GM21619 (cell line): ENCODE data around the gene MEP1B.
"Not testable (repeated sequence)": the region's sequence is repeated elsewhere in the genome, so short reads cannot be mapped to it uniquely, and the experiment has no call there.

Source experiments
- ATAC-seq: cut with Tn5 transposase; IDR thresholded peaks from one replicate; pipeline ENCODE4 v1.9.1; 2021; ENCODE audit not compliant: unreplicated experiment

The MEP1B gene

DNA sequence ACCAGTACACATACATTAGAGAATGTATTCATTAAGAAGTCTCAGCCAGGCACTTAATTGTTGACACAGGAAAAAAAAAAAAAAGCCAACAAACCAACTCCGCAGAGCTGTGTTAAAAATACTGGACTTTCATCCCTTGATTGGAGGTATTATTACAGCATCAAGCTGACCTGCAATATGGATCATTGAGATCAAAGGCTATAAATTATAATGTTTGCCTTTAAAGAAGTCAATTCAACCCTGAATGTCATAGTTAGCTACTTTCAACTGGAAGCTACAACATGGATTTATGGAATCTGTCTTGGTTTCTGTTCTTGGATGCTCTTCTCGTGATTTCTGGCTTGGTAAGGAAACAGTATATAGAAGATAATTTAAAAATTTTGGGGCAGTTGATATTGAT is at the start of gene MEP1B:
MEP1B (plus strand) TSS at position 250 of the 400 bp plus-strand sequence; CDS start at position 282, 32 bp downstream.
- no peak for ATAC-seq

DNA sequence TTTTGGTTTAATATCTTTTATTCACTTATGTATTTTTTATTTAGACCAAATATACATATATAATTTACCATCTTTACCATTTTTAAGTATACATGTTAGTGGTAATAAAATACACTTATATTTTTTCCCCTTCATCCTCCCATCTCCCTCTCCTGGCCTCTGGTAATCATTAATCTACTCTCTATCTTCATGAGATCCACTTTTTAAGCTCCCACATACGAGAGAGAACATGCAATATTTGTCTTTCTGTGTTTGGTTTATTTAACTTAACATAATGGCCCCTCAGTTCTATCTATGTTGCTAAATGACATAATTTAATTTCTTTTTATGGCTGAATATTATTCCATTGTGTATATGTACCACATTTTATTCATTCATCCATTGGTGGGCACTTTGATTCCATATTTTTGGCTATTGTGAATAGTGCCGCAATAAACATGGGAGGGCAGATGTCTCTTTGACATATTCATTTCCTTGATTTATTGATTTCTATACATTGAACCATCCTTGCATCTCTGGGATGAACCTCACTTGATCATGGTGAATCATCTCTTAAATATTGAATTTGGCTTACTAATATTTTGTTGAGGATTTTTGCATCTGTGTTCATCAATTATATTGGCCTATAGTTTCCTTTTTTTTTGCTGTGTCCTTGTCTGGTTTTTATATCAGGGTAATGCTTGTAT is 41.5 kb upstream of the MEP1B start:
- ATAC-seq = no peak

DNA sequence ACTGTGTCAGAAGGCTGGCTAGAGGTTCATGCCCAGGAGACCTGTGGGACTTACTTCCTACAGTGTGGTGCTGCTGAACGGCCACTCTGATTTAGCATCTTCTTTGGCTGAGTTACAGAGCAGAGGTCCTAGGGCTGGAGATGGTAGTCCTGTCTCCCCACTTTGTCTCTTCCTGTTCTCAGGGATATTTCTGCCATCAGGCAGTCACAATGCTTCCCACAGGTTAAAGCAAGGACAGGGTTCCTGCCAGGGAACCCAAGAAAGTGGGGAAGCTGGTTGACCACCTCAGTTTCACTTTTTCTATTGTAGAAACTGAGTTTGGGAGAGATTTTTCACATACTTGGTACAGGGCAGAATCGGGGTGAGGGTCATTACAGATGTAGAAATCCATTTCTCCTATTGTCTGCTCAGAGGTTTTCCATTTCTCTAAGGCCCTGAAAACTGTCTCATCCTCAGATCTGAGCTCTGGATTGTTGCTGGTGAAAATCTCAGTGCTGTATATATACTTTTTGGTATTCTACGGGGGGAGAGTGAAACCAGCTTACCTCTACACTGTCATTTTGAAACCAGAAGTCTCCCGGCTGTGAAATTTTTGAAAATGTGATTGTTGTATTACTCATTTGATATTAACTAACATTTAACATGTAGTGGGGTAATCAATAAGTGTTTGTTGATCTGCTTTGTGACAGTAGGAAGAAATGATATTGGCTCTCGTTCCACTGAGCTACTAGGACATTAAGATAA is 37.0 kb upstream of the MEP1B start:
- peak; percentile 94 for ATAC-seq

DNA sequence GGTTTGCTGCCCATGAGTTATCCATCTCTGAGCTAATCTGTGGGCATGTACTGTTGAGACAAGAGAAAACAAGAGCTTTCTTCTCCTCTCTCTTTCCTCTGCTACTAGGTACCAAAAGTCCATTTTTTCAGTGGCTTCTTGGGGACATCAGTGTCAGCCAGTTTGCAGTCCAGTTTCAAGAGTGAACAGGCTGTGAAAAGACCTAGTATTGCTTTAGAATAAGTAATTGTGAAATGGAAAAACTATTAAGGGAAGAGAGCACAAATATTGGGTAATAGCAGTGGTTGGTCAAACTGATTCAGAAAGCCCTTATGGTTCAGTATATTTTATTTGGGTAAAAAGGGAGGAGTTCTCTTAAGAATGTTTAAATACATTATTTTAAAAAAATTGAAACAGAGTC is 33.0 kb upstream of the MEP1B start:
- ATAC-seq = no peak

DNA sequence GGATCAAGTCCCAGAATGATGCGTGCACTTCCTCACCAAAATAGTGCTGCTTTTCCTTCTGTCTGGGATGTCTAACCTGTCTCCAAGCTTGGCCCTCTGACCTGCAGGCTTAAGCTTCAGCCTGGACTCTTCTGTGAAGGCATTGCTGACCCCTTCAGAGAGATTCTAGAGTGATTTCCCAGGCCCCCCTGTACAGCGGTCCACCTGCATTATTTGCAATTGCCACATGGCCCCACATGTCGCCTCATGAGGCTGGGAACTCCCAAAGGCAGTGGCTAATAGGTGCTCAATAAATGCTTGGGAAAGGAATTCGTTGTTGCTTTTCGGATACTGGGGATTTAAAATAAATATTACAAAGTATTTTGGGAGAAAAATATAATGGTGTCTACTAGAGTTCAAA is 32.3 kb upstream of the MEP1B start:
- ATAC-seq = no peak

DNA sequence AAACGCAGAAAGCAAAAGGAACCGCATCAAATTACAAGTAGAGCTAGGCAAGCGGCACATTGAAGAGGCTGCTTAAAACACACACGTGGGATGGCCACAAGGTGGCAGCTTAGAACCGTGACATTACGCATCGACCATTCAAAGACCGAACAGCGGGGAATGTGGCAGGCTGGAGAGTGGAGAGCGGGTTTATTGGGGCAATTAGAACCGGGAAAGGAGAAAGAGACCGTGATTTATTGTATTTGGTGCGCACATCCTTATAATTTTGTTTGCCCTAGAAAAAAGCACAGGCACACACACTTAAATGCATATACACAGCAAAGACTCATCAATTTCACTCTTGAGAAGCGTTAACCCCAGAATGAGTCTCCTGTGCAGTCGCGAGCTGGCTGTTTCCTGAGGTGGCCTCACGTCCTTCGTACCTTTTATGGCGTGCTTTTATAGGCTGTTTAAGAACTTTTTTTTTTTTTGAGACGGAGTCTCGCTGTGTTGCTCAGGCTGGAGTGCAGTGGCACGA is 31.7 kb upstream of the MEP1B start:
- ATAC-seq = peak; percentile 91

DNA sequence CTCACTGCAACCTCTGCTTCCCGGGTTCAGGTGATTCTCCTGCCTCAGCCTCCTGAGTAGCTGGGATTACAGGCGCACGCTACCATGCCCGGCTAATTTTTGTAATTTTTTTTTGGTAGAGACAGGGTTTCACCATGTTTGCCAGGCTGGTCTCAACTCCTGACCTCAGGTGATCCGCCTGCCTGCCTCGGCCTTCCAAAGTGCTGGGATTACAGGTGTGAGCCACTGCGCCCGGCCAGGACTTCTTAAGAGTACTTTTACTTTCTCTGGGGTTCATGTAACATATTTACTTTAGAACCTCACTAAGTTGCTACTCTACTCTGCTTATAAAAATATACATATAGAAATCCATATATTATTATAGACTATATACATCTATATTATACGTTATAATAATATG is 31.2 kb upstream of the MEP1B start:
- not testable (repeated sequence) for ATAC-seq

DNA sequence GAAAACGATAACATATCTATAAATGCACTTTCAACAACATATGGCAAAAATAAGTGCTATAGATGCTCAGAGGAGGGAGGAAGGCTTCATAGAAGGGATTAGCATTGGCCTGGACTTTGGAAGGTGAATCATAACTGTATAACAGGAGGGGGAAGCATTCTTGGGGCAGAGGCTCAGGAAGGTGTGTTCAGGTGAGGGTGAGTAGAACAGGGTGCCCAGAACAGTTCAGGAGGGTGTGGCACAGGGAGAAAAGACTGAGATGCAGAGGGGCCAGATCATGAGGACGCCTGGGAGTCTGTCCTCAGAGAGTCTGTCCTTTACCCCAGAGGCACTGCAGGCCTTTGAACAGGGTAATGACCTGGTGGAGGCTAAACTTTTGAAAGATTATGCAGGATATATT is 29.3 kb upstream of the MEP1B start:
- ATAC-seq = no peak

DNA sequence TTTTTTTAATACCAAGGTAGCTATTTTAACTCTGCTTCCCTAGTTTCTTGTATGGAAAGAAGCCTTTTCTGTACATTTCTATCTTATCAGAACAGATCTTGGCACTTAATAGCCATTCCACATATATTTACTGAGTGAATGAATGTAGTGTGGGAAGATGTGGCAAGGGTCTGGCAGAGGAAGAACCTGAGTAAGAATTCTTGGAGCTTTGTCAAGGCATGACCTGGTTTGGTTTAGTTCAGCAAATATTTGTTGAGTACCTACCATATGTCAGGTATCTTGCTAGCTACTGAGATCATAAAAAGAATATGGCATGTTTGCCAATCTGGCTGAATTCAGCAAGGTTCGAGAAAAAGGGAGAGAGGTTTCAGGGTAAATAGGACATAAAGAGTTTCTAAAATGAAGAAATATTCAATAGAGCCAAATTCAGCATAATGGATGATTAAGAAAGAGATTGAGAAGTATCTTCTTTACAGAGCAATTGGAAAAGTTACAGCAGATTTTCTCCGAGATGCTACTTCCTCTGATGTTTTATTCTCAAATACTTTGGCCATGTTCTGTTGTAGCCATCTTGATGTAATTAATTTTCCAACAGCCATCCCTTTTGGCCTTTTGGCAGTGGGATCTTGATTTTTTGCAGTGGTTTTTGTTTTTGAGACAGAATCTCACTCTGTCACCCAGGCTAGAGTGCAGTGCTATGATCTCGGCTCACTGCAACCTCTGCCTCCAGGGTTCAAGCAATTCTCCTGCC is 21.7 kb upstream of the MEP1B start:
- ATAC-seq = no peak

DNA sequence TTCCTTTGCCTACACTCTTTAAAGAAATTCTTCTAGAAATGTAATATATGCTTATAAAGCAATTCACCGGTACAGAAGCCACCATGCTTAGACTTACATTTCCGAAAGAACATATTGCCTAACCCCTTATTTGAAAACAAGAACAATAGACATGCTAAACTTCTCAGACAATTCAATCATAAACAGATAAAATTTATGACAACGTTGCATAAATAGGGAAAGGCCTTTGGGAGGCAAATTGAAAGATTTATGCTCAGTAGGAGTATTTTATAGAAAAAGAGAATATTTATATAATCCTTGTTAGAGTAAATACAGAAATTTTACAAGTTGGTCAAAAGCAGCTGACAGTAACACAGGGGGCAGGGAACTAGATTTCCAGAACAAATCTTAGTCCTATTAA is 16.2 kb upstream of the MEP1B start:
- ATAC-seq = no peak

DNA sequence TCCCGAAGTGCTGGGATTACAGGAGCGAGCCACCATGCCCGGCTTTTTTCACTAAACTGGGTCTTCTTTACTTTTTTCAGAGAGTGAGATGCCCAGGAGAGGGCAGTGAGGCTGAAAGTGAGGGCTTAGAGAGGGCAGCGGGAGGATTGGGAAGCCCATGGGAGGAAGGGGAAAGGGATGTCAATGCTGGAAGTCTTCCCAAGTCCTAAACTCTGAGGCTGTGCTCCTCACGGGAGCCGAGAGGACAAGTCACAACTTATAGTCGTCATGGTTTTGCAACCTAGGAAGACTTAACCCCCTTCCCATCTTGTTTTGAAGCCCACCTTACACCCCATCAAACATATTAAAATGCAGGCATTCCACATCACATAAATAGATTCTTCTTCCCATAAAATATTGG is 15.1 kb upstream of the MEP1B start:
- no peak for ATAC-seq

DNA sequence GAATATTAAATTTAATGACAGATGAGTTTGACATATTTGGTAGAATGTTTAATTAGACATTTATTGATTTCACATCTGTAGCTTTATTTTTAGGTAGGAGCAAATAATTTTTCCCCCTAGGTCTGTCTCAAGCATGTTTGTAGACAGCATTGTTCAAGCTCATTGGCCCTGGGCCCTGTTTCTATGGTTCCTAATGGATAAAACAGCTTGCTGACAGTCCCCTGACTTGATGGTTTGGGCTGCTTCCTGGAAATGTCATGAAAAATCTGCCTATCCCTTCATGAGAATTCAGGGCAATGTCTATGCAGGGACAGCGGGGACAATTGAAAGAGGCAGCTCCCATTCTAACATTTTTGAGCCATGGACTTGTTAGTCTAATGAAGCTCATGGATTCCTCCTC is 14.6 kb upstream of the MEP1B start:
- no peak for ATAC-seq

DNA sequence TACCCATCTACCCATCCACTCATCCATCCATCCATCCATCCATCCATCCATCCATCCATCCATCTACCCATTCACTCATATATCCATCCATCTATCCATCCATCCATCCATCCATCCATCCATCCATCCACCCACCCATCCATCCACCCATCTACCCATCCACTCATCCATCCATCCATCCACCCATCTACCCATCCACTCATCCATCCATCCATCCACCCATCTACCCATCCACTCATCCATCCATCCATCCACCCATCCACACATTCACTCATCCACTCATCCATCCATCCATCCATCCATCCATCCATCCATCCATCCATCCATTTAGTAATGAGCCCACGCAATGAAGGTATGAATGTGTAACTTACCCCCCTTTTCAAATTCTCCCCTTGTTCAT is 13.1 kb upstream of the MEP1B start:
- not testable (repeated sequence) for ATAC-seq

DNA sequence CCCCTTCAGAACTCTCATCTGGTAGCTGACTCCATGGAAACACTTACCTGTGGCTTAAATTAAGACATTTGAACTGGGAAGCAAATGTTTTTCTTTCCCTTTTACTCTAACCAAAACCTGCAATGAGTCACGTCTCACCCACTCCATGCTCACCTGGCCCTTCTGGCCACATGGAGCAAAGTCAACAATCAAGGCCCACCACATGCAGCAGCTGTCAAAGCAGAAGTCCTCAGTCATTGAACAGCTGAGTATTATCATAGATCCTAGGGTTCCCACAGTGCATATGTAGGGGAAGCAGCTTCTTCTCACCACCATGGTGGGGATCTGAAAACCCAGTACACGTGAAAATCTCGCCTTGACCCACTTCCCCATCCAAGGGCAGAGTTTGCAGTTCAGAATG is 12.3 kb upstream of the MEP1B start:
- ATAC-seq = no peak

DNA sequence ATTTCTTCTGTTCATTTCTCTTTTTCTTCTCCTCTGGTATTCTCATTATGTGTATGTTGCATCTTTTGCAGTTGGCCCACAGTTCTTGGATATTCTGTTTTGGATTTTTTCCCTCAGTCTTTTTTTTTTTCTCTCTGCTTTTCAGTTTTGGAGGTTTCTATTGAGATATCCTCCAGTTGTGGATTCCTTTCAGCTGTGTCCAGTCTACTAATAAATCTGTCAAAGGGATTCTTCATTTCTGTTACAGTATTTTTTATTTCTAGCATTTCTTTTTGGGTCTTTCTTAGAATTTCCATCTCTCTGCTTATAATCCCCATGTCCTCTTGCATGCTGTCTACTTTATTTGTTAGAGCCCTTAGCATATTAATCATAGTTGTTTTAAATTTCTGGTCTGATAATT is 6.3 kb upstream of the MEP1B start:
- ATAC-seq = no peak

DNA sequence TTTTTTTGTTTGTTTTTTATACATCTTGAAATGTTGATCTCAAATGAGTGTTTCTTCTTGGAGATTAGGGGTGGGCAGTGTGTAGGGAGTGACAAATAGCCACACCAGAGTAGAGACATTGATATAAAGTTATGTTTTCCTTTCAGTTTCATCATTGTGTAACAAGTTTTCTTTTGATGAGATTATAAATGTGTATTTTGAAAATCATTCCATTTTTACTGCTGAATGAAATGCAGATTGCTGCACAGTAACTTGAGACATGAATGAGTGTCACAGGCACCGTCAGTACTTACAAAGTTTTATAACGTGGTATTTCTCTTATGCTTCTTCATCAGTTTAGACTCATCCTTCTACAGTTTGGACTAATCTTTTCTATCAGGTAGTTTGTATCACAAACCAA is 370 bp downstream of the MEP1B start:
- no peak for ATAC-seq

DNA sequence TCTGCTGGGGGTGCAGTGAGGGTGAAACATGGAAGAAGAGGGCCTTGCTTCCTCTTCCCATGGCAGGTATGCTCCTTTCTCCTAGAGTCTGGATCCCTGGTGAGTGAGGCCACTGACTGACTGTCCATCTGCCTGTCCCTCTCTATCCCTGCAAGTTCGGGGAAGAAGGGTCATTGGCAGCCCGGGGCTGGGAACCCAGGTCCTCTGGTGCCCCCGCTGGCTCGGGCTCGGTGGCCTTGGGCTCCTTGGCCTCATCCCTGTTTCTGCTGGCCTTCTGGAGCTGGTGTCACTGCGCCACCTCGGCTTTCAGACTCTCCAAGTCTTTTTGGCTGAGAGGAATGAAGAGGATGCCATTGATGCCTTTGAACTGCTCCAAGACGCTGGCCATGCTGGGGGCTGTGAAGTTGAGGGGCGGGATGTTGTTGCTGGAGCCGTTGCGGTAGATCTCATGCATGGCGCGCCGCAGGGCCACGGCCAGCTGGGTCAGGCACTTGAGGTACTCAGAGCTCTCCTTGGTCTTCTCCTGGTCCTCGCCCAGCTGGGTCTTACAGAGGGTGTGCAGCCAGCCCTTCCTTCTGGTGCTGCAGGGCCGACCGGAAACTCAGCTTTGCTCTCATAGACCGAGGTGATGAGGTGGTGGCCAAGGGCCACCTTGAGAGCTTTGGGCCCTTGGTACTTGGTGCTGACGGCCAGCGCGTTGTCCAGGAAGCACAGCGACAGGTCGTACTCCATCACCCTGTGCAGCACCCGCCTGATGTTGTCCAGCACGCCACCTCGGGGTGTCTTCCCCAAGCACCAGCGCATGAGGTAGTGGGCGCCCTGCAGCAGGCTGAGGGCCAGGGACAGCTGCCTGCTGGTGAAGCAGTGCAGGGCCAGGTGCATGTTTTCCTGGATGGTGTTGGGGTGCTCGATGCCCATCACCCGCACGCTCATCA is 6.3 kb downstream of the MEP1B start:
- no peak for ATAC-seq

DNA sequence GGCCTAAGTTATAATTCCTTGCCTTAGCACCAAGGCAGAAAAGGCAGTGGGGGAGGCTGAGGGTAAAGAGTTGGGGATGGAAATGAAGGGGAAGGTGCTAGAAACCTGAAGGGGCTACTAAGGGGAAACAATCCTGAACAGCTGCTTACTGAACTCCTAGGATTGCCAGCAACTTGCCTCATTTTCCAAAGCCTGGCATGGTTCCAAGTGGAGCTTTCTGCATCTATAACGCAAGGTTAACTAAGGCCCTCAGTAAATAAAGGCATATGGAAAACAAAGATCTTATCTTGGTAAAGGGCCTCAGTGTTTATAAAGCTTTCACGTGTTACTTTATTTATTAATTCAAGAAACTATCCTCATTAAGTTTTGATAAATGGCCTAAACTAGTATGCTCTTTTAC is 10.9 kb downstream of the MEP1B start:
- no peak for ATAC-seq

DNA sequence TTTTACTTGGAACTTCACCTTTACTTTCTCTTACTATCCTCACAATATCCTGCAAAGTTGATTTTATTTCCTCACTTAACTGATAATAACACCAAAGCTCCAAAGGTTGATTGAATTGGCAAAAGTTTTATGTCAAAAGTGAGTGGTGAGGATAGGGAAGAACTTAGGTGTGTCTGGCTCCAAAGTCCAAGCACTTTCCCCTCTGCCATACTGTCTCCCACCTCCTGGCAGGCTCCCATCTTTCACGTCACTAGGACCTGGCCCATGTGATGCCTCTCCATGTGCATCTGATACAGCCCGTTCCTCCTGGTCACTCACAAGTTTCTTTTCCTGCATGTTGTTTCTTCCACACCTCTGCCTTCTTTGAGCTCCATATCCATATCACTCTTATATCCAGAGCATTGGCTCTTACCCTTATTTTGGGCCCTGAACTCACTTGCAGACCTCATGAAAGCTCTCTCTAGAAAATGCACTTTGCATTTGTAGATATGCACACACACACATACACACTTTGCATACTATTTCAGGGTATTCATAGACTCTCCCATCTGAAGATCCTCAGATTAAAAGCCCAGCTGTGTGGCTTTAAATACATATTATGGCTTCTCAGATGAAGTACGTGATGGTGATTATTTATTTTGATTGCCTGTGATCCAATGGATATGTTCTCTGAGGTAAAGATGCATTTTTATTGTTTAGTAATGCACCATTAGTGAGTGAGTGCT is 12.3 kb downstream of the MEP1B start:
- ATAC-seq = no peak

DNA sequence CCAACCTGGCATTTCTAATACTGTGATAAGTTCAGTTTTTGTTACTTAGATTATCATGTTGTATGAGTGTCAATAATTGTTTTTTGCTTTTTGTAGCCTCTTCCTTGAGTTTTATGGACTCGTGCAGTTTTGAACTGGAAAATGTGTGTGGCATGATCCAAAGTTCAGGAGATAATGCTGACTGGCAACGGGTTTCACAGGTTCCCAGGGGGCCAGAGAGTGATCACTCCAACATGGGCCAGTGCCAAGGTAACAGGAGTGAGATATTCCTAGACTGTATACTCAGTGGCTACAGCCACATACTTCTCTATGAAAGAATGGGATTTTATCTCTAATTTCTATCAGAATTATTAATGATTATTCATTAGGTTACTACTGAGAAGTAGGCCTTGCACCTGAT is 18.2 kb downstream of the MEP1B start:
- ATAC-seq = no peak
